DOHH2 (cell line): Measurements from ENCODE around the gene CDH12.

Experiments
- H3F3A ChIP-seq: fragments of 200-600 bp; sonication (generic), shearing (Covaris generic); 2 replicates; pipeline ENCODE4 v1.6.0; 2016; ENCODE audit warnings: antibody characterized with exemption, mild to moderate bottlenecking; ENCODE audit not compliant: control insufficient read depth, insufficient read depth
- H3K27ac ChIP-seq: fragments of 200-600 bp; sonication (generic); 2 replicates; pipeline ENCODE4 v1.5.1; 2014; ENCODE audit warnings: low read depth, mild to moderate bottlenecking, low read length, moderate library complexity
- H3K27me3 ChIP-seq: fragments of 200-600 bp; sonication (generic); 2 replicates; pipeline ENCODE4 v1.6.1; 2014; ENCODE audit warnings: mild to moderate bottlenecking, low read length, mixed read lengths; ENCODE audit not compliant: control insufficient read depth
- H3K36me3 ChIP-seq: fragments of 200-600 bp; sonication (generic); 2 replicates; pipeline ENCODE4 v1.6.1; 2014; ENCODE audit warnings: mild to moderate bottlenecking, low read length, moderate library complexity, mixed read lengths; ENCODE audit not compliant: control insufficient read depth
- H3K4me1 ChIP-seq: fragments of 200-600 bp; sonication (generic); 2 replicates; pipeline ENCODE4 v1.6.1; 2014; ENCODE audit warnings: mild to moderate bottlenecking, low read length, mixed read lengths; ENCODE audit not compliant: control insufficient read depth
- H3K4me2 ChIP-seq: fragments of 200-600 bp; sonication (generic); 2 replicates; pipeline ENCODE4 v1.6.0; 2014; ENCODE audit warnings: mild to moderate bottlenecking, low read length, moderate library complexity
- H3K4me3 ChIP-seq: fragments of 200-600 bp; sonication (generic); 2 replicates; pipeline ENCODE4 v1.5.1; 2014; ENCODE audit warnings: mild to moderate bottlenecking, low read length, mixed read lengths
- H3K79me2 ChIP-seq: fragments of 200-600 bp; sonication (generic); 2 replicates; pipeline ENCODE4 v1.6.1; 2014; ENCODE audit warnings: mild to moderate bottlenecking, low read length, mixed read lengths; ENCODE audit not compliant: control insufficient read depth
- H3K9me2 ChIP-seq: fragments of 200-600 bp; sonication (generic); replicated peaks from 2 replicates; pipeline ENCODE4 v1.6.1; 2014; ENCODE audit warnings: mild to moderate bottlenecking, low read length, mixed read lengths; ENCODE audit not compliant: control insufficient read depth
- H3K9me3 ChIP-seq: fragments of 200-600 bp; sonication (generic); 2 replicates; pipeline ENCODE4 v1.6.1; 2014; ENCODE audit warnings: antibody characterized with exemption, low read length, mixed read lengths; ENCODE audit not compliant: control insufficient read depth, insufficient read depth
- H4K20me1 ChIP-seq: fragments of 200-600 bp; sonication (generic); 2 replicates; pipeline ENCODE4 v1.6.0; 2014; ENCODE audit warnings: low read depth, mild to moderate bottlenecking, antibody characterized with exemption, low read length, moderate library complexity; ENCODE audit not compliant: control insufficient read depth, insufficient read depth
- EZH2phosphoT487 ChIP-seq: fragments of 200-600 bp; sonication (generic); IDR thresholded peaks from 2 replicates; pipeline ENCODE4 v1.6.1; 2017; ENCODE audit warnings: borderline replicate concordance, mild to moderate bottlenecking, antibody characterized with exemption, low read length, moderate library complexity, mixed read lengths
- TF ChIP-seq, protein P1 (sequence below): fragments of 200-600 bp; sonication (generic); IDR thresholded peaks from one replicate; pipeline ENCODE4 v1.5.1; 2014; ENCODE audit warnings: antibody characterized with exemption, mild to moderate bottlenecking, low read depth, low read length; ENCODE audit not compliant: poor library complexity, severe bottlenecking

CDH12 gene

DNA sequence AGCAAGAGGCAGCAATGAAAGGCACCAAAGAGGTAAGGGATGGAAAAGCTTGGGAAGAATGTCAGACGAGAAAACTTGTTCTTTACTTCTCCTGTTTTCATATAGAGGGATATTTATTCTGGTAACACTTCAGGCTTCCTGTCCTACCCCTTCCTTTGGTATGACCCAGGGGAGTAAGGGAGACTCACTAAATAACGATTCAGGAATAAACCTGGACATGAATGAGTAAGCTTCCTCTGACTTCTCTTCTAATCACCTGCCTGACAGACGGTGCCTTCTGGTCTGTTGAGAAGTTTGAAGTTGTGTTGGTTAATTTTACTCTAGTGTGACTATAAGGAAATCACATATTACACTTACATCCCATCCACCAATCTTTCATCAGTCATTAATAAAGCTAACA, 461.2 kb downstream of the CDH12 start:
- Histone ChIP-seq H3F3A (no peaks in the 10 kb centered on the region), H3K4me2 (no peak overlapping the region), H3K9me2 (no peaks in the 10 kb centered on the region), H3K27ac (no peak overlapping the region), H3K79me2 (no peaks in the 10 kb centered on the region), H3K4me1 (no peaks in the 10 kb centered on the region), H3K27me3 (no peaks in the 10 kb centered on the region), H4K20me1 (no peaks in the 10 kb centered on the region), H3K4me3 (no peak overlapping the region), H3K36me3 (no peaks in the 10 kb centered on the region), H3K9me3 (no peaks in the 10 kb centered on the region)
- TF ChIP-seq, protein P1, sequence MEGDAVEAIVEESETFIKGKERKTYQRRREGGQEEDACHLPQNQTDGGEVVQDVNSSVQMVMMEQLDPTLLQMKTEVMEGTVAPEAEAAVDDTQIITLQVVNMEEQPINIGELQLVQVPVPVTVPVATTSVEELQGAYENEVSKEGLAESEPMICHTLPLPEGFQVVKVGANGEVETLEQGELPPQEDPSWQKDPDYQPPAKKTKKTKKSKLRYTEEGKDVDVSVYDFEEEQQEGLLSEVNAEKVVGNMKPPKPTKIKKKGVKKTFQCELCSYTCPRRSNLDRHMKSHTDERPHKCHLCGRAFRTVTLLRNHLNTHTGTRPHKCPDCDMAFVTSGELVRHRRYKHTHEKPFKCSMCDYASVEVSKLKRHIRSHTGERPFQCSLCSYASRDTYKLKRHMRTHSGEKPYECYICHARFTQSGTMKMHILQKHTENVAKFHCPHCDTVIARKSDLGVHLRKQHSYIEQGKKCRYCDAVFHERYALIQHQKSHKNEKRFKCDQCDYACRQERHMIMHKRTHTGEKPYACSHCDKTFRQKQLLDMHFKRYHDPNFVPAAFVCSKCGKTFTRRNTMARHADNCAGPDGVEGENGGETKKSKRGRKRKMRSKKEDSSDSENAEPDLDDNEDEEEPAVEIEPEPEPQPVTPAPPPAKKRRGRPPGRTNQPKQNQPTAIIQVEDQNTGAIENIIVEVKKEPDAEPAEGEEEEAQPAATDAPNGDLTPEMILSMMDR: no peak
- TF ChIP-seq EZH2phosphoT487: no peak

DNA sequence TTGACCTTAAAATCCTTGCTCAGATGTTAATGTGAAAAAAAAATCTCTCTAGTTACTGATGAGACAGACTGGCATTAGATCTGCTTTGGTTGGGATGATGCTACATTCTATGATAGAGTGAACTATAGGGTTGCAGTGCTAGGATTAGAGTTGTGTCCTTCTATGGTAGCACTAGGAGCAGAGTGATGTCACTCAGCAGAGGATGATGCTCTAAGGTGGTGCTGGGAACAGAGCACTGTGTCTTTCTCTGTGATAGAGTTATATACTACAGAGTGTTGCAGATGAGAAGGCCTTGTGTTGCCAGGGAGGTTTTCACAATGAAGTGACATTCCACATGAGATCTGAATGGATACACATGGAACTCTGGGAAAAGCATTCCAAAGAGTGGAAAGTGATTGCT, 462.3 kb downstream of the CDH12 start:
- H3K9me3 ChIP-seq: no peaks in the 10 kb centered on the region
- no peaks in the 10 kb centered on the region for H4K20me1 ChIP-seq
- no peaks in the 10 kb centered on the region for H3K4me1 ChIP-seq
- no peak overlapping the region for H3K4me3 ChIP-seq
- no peak for TF ChIP-seq EZH2phosphoT487
- TF ChIP-seq, protein P1: no peak
- H3F3A ChIP-seq: no peaks in the 10 kb centered on the region
- H3K4me2 ChIP-seq: no peak overlapping the region
- no peaks in the 10 kb centered on the region for H3K36me3 ChIP-seq
- H3K79me2 ChIP-seq: no peaks in the 10 kb centered on the region
- H3K27ac ChIP-seq: no peak overlapping the region
- no peaks in the 10 kb centered on the region for H3K27me3 ChIP-seq
- H3K9me2 ChIP-seq: no peaks in the 10 kb centered on the region

DNA sequence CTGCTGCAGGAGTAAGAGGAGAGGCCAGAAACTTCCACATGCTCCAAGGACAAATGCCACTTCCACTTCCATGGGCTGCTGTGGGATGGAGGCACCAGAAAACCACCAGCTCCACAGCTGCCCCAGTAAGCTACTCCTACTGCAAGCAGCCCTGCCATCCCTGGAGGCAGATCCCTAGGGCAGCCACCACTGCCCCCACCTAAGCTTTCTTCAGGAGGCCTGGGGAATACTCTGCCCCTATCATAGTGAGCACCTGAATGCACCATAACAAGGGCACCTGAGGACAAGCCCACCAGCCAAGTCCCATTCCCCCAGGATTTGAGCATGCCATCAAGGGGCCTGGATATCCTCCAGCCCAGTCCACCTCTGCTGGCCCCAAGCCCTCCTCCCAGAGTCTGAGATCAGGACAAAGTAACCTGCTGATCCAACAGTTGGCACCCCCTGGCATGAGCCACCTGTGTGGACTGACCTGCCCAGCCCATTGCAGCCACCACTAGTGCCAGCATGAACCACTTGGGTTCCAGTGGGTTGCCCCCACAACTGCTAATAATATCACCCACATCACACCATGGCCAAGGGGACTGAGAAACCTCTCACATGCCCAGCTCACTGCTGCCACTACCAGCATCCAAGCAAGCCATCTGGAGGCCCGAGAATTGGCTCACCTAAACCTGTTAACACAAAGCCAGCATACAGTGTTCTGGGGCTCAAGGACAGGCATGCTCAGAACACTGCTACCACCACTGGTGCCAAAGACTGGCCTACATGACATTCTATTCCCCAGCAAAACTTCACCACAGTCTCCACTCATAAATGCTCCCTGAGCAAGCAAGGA, 480.1 kb downstream of the CDH12 start:
- Histone ChIP-seq H3K4me2 (no peak overlapping the region), H3K4me3 (no peak overlapping the region), H3K9me2 (no peaks in the 10 kb centered on the region), H3K27me3 (no peaks in the 10 kb centered on the region), H4K20me1 (no peaks in the 10 kb centered on the region), H3K4me1 (no peaks in the 10 kb centered on the region), H3K79me2 (no peaks in the 10 kb centered on the region), H3K36me3 (no peaks in the 10 kb centered on the region), H3K27ac (no peak overlapping the region), H3K9me3 (peaks cover 4% of the 10 kb centered on the region; the same call in 1 of the 2 replicates), H3F3A (no peaks in the 10 kb centered on the region)
- TF ChIP-seq EZH2phosphoT487: no peak
- TF ChIP-seq, protein P1: no peak
